Measurements from ENCODE around the gene AIFM3.

AIFM3 gene

DNA sequence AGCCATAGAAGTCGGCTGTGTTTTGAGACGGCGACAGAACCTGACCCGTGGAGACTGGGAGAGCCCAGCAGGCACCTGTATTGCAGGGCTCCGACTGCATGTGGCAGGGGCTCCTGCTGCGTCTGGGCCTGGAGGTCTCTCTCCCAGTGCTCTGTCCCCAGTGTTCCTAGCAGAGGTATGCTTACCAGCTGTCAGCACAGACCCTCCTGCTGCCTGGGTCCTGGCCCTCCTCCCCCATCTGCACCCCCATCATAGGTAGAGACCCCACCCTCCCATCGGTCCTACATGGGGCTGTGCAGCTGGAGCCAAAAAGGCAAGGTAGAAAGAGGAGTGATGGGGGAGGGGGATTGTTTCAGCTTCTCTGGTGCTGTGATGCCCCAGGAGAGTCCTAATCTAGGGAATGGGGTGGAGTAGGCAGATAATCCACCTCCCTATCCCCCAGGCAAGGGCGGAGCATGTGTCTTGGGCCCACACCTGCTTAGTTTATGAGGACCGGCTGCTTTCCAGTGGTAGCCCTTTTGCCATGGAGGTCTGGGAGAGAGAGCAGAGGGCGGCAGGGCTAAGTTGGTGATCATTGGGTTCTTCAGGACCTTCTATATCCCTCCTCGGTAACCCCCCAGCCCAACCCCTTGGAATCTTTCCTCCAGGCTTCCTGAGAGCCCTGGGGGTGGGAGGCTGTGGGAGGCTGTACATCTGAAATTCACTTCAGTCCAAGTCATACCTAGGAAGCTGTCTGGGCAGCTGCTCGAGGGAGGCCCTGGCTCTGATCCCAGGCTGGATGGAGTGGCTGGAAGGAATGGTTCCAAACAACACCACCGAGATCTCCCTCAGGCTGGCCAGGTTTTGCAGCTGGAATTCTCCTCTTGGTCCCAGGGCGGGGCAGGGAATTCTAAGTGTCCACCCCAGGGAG, 60.0 kb downstream of the AIFM3 start:
- no peak for DNase-seq (ENCODE audit: low read depth in 2 of 2)

DNA sequence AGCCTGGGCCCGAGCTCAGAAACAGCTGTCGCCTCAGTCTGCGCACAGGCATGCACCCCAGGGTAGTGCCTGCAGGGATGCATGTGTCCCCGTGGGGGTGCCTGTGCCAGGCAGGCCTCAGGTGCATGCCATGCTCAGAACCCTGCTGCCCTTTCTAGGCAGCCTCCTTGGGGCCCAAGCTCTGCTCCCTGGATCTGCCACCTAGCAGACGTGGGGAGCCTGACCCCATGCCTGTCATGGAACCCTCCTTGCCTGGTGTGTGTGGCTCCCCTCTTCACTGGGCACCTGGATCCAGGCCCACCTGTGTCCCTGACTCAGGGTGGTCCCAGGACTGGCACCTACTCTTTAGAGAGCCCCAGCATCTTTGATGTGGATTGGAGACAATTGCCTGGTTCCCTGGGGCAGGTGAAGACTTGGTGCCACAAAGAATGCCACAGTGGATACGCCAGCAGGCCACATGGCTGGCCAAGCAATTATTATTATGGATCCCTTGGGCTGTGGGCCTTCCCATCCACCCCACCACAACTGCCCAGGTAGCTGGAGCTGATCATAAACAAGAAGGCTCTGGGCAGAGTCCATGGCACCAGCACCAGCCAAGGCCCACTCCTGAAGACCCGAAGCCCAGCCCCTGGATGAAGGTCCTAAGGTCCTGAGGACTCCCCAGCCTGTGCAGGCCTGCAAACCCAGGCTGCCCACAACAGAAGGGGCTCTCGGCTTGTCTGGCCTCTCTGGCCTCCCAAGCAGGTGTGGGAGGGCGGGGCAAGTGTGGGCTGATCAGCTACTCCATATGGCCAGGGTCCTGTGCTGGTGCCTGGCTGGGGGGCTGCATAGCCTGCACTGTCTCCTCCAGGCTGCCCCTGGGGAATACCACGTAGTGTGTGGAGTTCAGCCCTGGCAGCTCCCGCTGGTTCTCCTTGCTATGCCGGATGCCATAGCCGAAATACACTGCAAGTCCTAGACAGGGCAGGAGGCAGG, 61.5 kb downstream of the AIFM3 start:
- DNase-seq (ENCODE audit: low read depth in 2 of 2): no peak

DNA sequence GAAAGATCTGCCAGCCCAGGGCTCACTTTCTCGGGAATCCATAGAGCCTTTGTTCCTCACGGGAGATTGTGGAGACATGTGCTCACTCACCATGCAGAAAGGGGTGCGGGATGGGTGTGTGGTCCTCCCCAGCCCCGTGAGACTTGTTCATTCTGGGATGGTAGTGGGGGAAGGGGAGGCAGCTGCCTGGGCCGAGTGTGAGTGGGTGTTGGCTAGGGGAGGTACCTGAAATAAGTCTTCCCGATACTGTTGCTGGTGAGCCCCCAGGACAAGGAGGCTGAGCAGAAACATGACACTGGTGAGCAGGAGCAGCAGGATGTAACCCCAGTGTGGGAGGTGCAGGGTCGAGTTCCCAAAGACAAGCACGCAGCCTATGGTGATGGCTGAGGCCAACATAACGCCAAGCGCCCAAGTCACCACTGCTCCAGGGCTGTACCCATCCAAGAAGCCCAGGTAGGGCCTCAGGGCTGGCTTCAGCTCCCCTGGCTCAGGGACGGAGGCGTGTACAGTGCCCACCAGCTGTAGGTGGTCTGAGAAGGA, 62.5 kb downstream of the AIFM3 start:
- DNase-seq (ENCODE audit: low read depth in 2 of 2): no peak

DNA sequence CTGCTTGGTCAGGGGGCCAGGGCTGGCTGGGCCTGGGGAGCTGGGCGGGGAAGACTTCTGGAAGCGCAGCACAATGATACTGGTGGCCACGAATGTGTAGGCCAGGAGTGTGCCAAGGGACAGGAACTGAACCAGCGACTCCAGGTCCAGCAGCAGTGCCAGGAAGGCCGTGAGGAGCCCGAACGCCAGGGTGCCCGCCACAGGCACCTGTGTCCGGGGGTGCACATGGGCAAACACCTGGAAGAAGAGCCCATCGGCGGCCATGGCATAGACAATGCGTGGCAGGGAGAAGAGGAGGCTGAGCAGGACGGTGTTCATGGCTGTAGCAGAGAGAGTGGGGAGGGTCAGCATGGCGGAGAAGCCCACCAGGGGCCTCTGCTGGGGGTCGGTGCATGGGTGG, 63.0 kb downstream of the AIFM3 start:
- DNase-seq (ENCODE audit: low read depth in 2 of 2): no peak

All from stimulated activated CD8-positive, alpha-beta memory T cell treated with anti-CD3 and anti-CD28 coated beads, Interleukin-7, amount 100 ng/mL, for 4 hours (primary cell).